Endothelial cell (in vitro differentiated cells): Measurements from ENCODE around the gene CLIP3. TPM values are rescaled to one million over a fixed set of nuclear protein-coding genes. Genes with fewer than 3 reads are reported as not detected.

Experiments
- total RNA-seq: library from RNA; stranded (reverse); fragmentation: NEBNext Ultra II Directional; extraction: Animal tissue kit (Norgen Biotek cat#: 25700); gene quantifications from one replicate; pipeline ENCODE4 v1.2.1, GENCODE V29; 2021; ENCODE audit not compliant: unreplicated experiment

The CLIP3 gene
- total RNA-seq, 1 donor from 2014 or later = 94.8 TPM

Other genes with a start within 250 kb of the CLIP3 start
- not detected for gene PRODH2, start 220.0 kb downstream of the CLIP3 start, total RNA-seq
- gene NPHS1, start 180.4 kb downstream of the CLIP3 start, total RNA-seq = not detected
- gene KIRREL2, start 176.0 kb downstream of the CLIP3 start, total RNA-seq = 1.8 TPM
- 11.5 TPM for gene APLP1, start 164.3 kb downstream of the CLIP3 start, total RNA-seq
- 13.0 TPM for gene NFKBID, start 132.3 kb downstream of the CLIP3 start, total RNA-seq
- 0.95 TPM for gene HCST, start 130.3 kb downstream of the CLIP3 start, total RNA-seq
- not detected for gene TYROBP, start 124.6 kb downstream of the CLIP3 start, total RNA-seq
- 53.4 TPM for gene LRFN3, start 96.5 kb downstream of the CLIP3 start, total RNA-seq
- 14.3 TPM for gene SDHAF1, start 37.7 kb downstream of the CLIP3 start, total RNA-seq
- gene SYNE4, start 24.1 kb downstream of the CLIP3 start, total RNA-seq = 4.5 TPM
- 27.3 TPM for gene ALKBH6, start 18.7 kb downstream of the CLIP3 start, total RNA-seq
- 6.7 TPM for gene THAP8, start 21.4 kb upstream of the CLIP3 start, total RNA-seq
- gene WDR62, start 22.0 kb upstream of the CLIP3 start, total RNA-seq = 8.5 TPM
- gene OVOL3, start 78.3 kb upstream of the CLIP3 start, total RNA-seq = not detected
- gene POLR2I, start 82.0 kb upstream of the CLIP3 start, total RNA-seq = 66.4 TPM
- 206 TPM for gene TBCB, start 82.6 kb upstream of the CLIP3 start, total RNA-seq
- 901 TPM for gene CAPNS1, start 107.2 kb upstream of the CLIP3 start, total RNA-seq
- gene COX7A1, start 119.6 kb upstream of the CLIP3 start, total RNA-seq = 5.2 TPM
- 3.7 TPM for gene ZNF565, start 181.8 kb upstream of the CLIP3 start, total RNA-seq
- gene ZNF146, start 182.2 kb upstream of the CLIP3 start, total RNA-seq = 45.5 TPM